TTC549 (cell line): ENCODE data around the gene GEMIN7.

ENCODE experiments used
- FAIRE-seq: peaks from 2 replicates; lab custom pipeline; 2012; peaks lifted over from hg19 to GRCh38; lab: Jason Lieb, UNC

Gene GEMIN7

DNA sequence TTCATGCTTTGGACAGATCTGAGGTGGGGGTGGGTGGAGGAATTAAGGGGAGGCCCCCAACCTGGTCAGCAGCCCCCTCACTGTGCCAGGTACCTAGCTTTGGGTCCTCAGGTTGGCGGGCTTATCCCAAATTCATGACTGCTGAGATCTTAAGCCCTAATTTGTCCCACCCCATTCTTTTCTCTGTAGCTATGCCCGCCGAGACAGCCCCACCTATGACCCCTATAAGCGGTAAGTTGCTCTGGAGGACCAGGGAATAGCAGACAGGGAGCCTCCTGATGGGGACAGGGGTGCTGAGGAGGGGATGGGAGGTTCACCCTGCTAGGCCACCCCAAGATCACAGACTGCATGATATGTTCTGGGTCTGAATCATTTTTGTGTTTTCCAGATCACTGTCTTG, 17.1 kb upstream of the GEMIN7 start:
- no peak for FAIRE-seq

- FAIRE-seq: no peak
Observed at GRCh38 chr19:45063851-45064801, 14.9 kb upstream of the GEMIN7 start.

DNA sequence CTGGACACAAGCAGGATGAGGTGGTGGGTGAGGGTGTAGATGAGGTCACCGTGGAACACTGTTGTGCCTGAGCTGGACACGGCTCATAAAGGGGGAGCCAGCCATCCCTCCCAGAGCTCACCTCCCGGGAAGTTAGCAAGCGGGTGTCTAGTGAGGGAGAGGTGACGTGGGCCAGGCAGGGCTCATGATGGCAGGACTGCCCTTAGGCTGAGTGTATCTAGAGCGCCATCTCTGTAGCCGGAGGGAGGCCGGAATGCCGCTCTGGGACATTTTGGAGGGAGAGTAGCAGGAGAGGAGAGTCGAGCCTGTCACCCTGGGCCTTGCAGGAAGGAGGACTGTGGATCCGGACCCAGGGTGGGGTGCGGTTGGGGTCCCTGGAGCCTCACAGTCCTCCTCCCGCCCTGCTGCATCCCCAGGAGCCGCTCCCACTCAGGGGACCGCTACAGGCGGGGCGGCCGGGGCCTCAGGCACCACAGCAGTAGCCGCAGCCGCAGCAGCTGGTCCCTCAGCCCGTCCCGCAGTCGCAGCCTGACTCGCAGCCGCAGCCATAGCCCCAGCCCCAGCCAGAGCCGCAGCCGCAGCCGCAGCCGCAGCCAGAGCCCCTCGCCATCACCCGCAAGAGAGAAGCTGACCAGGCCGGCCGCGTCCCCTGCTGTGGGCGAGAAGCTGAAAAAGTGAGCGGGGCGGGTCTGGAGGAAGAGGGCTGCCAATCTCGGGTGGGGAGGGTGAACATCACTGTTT, 12.0 kb upstream of the GEMIN7 start:
- no peak for FAIRE-seq

GRCh38 chr19:45068041-45068440, 11.0 kb upstream of the GEMIN7 start:
- FAIRE-seq: no peak

- no peak for FAIRE-seq
Observed at GRCh38 chr19:45069056-45069455, 10.0 kb upstream of the GEMIN7 start.

- no peak for FAIRE-seq
Observed at GRCh38 chr19:45070214-45070613, 8.8 kb upstream of the GEMIN7 start.

DNA sequence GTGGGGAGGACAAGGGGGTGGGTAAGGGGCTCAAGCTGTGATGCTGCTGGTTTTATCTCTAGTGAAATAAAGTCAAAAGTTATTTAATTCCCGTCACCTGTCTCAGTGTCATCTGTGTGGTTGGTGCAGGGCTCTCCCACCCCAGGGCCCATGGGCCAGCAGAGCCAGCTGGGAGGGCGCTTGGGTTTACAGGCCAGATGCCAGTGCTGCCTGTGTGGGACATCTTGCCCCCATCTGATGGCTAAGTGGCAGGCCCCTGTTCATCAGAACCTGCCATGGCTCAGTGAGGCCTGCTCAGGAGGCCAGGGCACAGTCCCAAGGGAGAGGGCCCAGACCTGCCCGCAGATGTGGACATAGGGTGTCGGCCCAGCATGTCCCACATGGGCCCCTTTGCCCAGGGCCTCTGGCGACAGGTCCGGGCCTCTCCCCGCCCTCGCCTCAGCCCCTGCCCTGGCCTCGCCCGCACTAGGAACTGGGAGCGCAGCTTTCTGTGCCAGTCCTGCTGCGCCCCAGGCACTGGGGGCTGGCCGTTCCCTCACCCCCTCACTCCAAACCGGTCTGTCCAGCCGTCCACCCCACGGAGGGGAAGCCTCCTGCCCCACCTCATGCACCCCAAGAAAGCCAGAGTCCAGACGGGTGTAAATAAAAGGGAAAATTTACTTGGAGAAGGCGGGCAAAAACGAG, 8.1 kb upstream of the GEMIN7 start:
- no peak for FAIRE-seq

DNA sequence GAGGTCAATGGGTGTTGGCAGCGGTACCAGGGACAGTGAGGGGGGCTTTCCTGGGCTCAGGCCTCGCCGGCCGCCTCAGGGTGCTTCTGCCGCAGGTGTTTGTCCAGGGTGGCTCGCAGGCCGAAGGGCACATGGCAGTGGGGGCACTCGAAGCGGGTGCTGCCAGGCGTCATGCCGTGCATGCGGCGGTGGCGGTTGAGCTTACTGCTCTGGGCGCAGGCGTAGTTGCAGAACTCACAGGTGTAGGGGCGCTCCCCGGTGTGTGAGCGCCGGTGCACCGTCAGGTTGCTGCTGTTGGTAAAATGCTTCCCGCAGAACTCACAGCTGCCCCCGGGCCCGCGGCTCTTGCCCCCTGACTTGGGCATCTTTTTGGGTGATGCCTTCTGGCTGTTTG, 7.5 kb upstream of the GEMIN7 start:
- FAIRE-seq: no peak

GRCh38 chr19:45071969-45072790, 6.9 kb upstream of the GEMIN7 start:
- FAIRE-seq: no peak

DNA sequence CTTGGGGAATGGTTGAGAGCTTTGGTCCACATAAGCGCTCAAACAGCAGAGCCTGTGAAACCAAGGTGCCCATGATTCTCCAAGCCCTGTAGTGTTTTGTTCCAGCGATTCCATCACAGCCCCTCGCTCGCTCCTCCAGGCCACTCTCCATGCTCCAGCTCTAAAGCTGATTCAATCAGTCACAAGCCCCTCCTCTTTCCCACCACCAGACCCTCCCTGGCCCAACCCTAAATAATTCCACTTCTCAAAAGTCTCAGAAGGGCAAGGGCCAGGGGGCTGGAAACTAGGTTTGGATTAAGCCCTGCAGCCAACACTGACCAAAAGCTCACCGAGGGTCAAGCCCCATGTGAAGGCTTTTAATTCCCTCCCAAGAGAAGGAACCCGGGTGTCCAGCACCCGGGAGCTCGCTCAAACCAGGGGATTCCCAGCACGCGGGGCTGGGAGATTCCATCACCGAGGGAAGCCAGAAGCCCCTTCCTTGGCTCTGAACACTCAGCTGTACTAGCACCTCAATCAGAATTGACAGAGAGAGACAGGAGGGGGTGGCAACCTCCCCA, 4.2 kb upstream of the GEMIN7 start:
- no peak for FAIRE-seq

GRCh38 chr19:45075301-45076028, 3.6 kb upstream of the GEMIN7 start:
- no peak for FAIRE-seq

DNA sequence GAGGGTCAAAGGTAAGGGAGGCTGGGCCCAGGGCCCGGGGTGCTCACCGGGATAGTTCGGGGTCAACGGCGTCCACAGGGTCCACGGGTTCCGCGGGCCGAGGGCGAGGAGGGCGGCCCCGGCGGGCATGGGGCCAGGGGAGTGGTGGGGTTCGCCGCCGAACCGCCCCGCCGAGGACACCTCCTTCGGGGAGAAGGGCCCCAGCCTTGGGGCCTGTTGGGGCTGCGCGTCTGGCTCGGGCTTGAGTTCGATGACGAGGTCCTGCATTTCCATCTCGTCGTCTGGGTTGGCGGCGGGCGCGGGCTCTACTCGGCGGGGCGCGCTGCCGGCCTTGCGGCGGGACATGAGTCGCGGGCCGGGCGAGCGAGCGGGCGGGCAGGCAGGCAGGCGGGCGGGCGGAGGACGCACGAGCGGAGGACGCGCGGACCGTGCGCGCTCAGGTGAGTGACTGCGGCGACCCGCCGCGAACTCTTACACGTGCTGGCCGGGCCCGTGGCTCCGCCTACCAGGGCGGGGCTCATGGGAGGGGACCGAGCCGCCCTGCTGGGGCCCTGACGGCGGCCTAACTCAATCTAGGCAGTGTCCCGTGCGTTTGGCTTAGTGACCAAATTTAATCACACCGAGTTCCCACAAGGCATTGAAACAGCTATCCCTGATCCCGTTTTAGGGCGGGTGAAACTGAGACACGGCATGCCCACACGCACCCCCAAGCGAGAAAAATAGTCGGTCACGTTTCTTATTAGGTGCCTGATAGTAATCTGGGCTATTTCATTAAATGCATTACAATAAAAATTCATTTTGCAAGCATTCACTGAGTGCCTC, 2.8 kb upstream of the GEMIN7 start, which contains the start of gene ZNF296:
Gene ZNF296 (minus strand): TSS at position 450 of the 822 bp plus-strand sequence. CDS start 105 bp downstream, at position 345.
- FAIRE-seq: no peak

DNA sequence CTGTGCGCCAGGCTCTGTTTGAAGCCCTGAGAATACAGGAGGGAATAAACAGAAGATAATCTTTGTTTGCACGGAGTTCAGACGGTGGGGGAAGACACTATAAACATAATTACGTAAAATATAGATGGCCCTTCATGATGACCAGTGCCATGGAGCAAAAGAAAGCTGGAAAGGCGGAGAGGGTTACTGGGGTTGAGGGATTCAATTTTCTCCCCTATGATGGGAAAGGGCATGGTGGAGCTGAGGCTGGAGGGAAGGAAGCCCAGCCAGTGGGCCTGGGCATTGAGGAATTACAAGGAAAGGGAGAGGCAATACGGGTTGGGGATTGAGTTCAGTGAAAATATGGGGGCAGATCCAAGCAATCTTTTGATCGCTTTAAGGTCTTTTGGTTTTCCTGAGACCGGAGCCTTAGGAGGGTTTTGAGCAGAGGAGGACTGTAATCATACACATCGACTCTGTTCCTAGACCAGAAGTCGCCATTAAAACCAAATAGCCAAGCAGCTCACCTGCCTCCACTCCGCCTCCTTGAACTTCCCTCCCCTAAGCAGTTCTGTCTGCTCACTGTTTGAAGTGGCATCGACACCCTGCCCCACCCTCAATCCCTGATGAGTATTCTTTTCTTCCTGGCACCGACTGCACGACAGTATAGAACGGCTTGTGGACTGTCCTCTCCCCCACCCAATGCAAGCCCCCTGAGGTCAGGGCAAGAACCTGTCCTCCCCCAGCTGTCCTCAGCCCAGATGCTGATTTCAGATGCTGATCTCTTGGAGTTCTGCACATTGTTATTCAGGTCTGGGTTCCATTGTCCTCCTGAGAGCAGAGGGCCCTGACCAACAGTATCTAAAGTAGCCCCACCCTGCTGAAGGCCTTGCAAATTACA, 2.0 kb upstream of the GEMIN7 start:
- FAIRE-seq: no peak

- no peak for FAIRE-seq
Observed at GRCh38 chr19:45078390-45079062, 534 bp upstream of the GEMIN7 start.

- FAIRE-seq: no peak
Observed at GRCh38 chr19:45079911-45080370, 881 bp downstream of the GEMIN7 start.

GRCh38 chr19:45082170-45082569, 3.1 kb downstream of the GEMIN7 start:
- FAIRE-seq: no peak

GRCh38 chr19:45086480-45086879, 7.4 kb downstream of the GEMIN7 start:
- no peak for FAIRE-seq

GRCh38 chr19:45087531-45087930, 8.5 kb downstream of the GEMIN7 start:
- no peak for FAIRE-seq
